ENCODE results near the gene TNFRSF11A. TPM values are rescaled to one million over a fixed set of nuclear protein-coding genes. Genes with fewer than 3 reads are reported as not detected.

TNFRSF11A gene
- polyA plus RNA-seq, 1 experiment, result 0.06 TPM

DNA sequence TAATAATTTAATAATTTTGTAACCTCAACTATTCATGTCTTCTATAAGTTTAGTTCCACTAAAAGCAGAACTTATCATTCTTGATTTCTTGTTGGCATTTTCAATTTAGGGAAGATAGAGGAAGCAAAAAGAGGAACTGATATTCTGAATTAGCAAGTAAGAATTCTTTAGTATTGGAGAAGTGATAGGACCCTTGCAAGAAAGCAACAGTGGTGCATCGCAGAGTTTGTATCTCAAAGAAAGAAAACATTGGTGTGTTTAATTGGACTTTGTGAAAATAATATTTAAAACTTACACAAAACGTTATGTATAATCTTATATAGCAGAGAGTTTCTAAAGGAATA lies 36.5 kb upstream of the TNFRSF11A start:
- no peak for DNase-seq (ENCODE audit: low read depth)
- no peaks in the 10 kb centered on the region; the same call in none of the 2 replicates for H3K36me3 ChIP-seq (ENCODE audit: control insufficient read depth, insufficient read depth, low read length)
- H3K27me3 ChIP-seq (ENCODE audit: control insufficient read depth, insufficient read depth, low read length), result no peaks in the 10 kb centered on the region
- TF ChIP-seq CTCF (IDR thresholded peaks at IDR 0.05; ENCODE audit: insufficient read depth, low read depth, low read length), result no peak
- H3K4me3 ChIP-seq (ENCODE audit: low read depth, low read length), result no peak overlapping the region
- POLR2A ChIA-PET, result no interaction called here
- CTCF ChIA-PET, result no interaction called here

DNA sequence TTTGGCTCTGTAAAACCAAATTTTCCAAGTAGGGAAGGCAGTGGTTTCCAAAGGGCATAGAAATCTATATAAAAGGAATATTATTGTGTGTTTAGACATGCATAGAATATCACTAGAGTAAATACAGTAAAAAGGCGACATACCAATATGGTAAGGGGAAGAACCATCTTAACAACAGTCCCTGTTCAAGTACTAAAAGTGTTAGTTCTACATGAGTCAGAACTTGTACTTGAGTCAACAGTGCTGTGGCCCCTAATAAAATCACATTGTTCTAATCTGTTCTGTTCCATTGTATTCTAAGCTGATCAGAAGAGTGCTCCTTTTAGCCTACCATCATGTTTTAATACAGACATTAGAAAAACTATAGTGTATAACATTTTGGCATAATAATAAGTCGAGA lies 36.1 kb upstream of the TNFRSF11A start:
- no peak for DNase-seq (ENCODE audit: low read depth)
- ChIA-PET POLR2A (no interaction called here), CTCF (no interaction called here)
- H3K36me3 ChIP-seq (ENCODE audit: control insufficient read depth, insufficient read depth, low read length), result no peaks in the 10 kb centered on the region; the same call in none of the 2 replicates
- H3K4me3 ChIP-seq (ENCODE audit: low read depth, low read length), result no peak overlapping the region
- no peaks in the 10 kb centered on the region for H3K27me3 ChIP-seq (ENCODE audit: control insufficient read depth, insufficient read depth, low read length)
- no peak for TF ChIP-seq CTCF (IDR thresholded peaks at IDR 0.05; ENCODE audit: insufficient read depth, low read depth, low read length)

- TF ChIP-seq CTCF (IDR thresholded peaks at IDR 0.05; ENCODE audit: insufficient read depth, low read depth, low read length), result no peak
- Histone ChIP-seq H3K36me3 (ENCODE audit: control insufficient read depth, insufficient read depth, low read length) (no peaks in the 10 kb centered on the region; the same call in 1 of the 2 replicates), H3K4me3 (ENCODE audit: low read depth, low read length) (no peak overlapping the region), H3K27me3 (ENCODE audit: control insufficient read depth, insufficient read depth, low read length) (no peaks in the 10 kb centered on the region)
- ChIA-PET CTCF (no interaction called here), POLR2A (no interaction called here)
- DNase-seq (ENCODE audit: low read depth), result no peak
Measured at GRCh38 chr18:62294073-62294472, 31.0 kb upstream of the TNFRSF11A start.

DNA sequence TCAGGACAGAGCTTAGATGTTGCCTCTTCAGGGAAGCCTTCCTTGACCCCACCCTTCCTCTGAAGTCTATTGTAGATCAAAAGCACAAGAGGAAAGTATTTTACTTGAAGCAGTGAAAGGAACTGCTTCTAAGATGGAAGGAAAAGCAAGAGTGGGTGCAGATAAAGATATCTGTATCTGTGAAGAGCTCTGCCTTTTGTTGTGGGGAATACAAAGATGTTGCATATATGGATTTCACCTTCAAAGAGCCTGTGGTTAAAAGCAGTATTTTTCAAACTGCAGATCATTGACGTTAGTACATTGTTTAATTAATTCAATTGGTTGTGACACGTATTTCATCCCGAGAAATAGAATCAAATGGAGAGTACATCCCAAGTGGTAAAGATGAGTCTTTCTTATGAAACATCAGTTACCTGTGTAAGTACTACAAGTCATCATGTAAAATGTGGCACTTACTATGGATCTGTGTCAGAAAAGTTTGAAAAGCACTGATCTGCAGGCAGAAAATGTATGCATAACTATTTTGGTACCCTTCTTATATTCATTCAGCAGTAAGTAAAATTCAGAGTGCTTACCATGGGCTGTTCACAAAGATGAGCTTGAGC lies 24.6 kb upstream of the TNFRSF11A start:
- POLR2A ChIA-PET, result no interaction called here
- peaks cover 2% of the 10 kb centered on the region for H3K36me3 ChIP-seq (ENCODE audit: control insufficient read depth, insufficient read depth, low read length)
- no peak for DNase-seq (ENCODE audit: low read depth)
- CTCF ChIA-PET, result interaction anchor here (0.9 to 2.4 kb wide), 2 partner anchors 14 to 18 kb away, joined by 3 to 8 read pairs; no protein-coding TSS in a partner anchor
- no peak for TF ChIP-seq CTCF (IDR thresholded peaks at IDR 0.05; ENCODE audit: insufficient read depth, low read depth, low read length)
- no peaks in the 10 kb centered on the region for H3K27me3 ChIP-seq (ENCODE audit: control insufficient read depth, insufficient read depth, low read length)
- H3K4me3 ChIP-seq (ENCODE audit: low read depth, low read length), result no peak overlapping the region

GRCh38 chr18:62301322-62301721 lies 23.8 kb upstream of the TNFRSF11A start:
- H3K36me3 ChIP-seq (ENCODE audit: control insufficient read depth, insufficient read depth, low read length), result peaks cover 2% of the 10 kb centered on the region
- no peaks in the 10 kb centered on the region for H3K27me3 ChIP-seq (ENCODE audit: control insufficient read depth, insufficient read depth, low read length)
- no peak for TF ChIP-seq CTCF (IDR thresholded peaks at IDR 0.05; ENCODE audit: insufficient read depth, low read depth, low read length)
- ChIA-PET POLR2A (no interaction called here), CTCF (no interaction called here)
- DNase-seq (ENCODE audit: low read depth), result no peak
- H3K4me3 ChIP-seq (ENCODE audit: low read depth, low read length), result no peak overlapping the region
